CD4-positive, alpha-beta T cell (primary cell): ENCODE measurements around the gene GPR55. TPM values are rescaled to one million over a fixed set of nuclear protein-coding genes. Genes with fewer than 3 reads are reported as not detected.

Source experiments
- ATAC-seq: fragments of 200-7000 bp; cut with Tn5 transposase; one replicate; pipeline ENCODE4 v1.10.0; 2022; ENCODE audit warnings: mild to moderate bottlenecking; ENCODE audit not compliant: poor library complexity
- CTCF ChIA-PET: fragments of 350-600 bp; sonication (Branson Sonifier 250); formaldehyde crosslinking; loops from one replicate; lab custom pipeline; 2021; ENCODE audit warnings: antibody characterized with exemption, inconsistent platforms; lab: Charles Lee
- POLR2A ChIA-PET: fragments of 350-600 bp; sonication (Branson Sonifier 250); formaldehyde crosslinking; loops from one replicate; lab custom pipeline; 2021; ENCODE audit warnings: antibody characterized with exemption, inconsistent platforms; lab: Charles Lee
- DNase-seq, 14 experiments: peaks; one replicate each; pipeline ENCODE4 v3.0.0-alpha.2; 2013 to 2020; ENCODE audit warnings: mixed read lengths in 2 of 14
- H3K27ac ChIP-seq, 2 donors: one replicate each; pipeline versions ENCODE4 v1.5.1 to v1.7.0; 2013; ENCODE audit warnings: low read length in 2 of 2, low read depth in 1 of 2, mild to moderate bottlenecking in 1 of 2
- H3K27me3 ChIP-seq, 2 experiments: 1 replicate in 1 of 2; 2 replicates in 1 of 2; pipeline versions ENCODE4 v1.6.1 to v1.7.0; 2013; ENCODE audit warnings: low read length in 2 of 2, control low read depth in 1 of 2, mild to moderate bottlenecking in 1 of 2, moderate library complexity in 1 of 2; ENCODE audit not compliant: insufficient read depth in 2 of 2, control insufficient read depth in 1 of 2
- H3K36me3 ChIP-seq: one replicate; pipeline ENCODE4 v1.6.1; 2013; ENCODE audit warnings: low read length, control low read depth; ENCODE audit not compliant: insufficient read depth
- H3K4me1 ChIP-seq: one replicate; pipeline ENCODE4 v1.6.1; 2013; ENCODE audit warnings: low read length, control low read depth; ENCODE audit not compliant: insufficient read depth
- H3K4me3 ChIP-seq: one replicate; pipeline ENCODE4 v1.5.1; 2013; ENCODE audit warnings: mild to moderate bottlenecking, low read length, moderate library complexity
- H3K9me3 ChIP-seq, 2 experiments: 1 replicate in 1 of 2; 2 replicates in 1 of 2; pipeline versions ENCODE4 v1.6.1 to v1.7.0; 2013; ENCODE audit warnings: low read length in 2 of 2, mild to moderate bottlenecking in 2 of 2, control low read depth in 1 of 2, moderate library complexity in 1 of 2; ENCODE audit not compliant: control insufficient read depth in 1 of 2, insufficient read depth in 1 of 2
- H3K27ac Mint-ChIP-seq: one replicate; pipeline ENCODE4 v1.8.0; 2020; ENCODE audit warnings: mixed read lengths
- H3K27me3 Mint-ChIP-seq: one replicate; pipeline ENCODE4 v1.8.0; 2021; ENCODE audit warnings: mixed read lengths
- H3K36me3 Mint-ChIP-seq: one replicate; pipeline ENCODE4 v1.8.0; 2021; ENCODE audit warnings: low read depth, mixed read lengths
- H3K4me1 Mint-ChIP-seq: one replicate; pipeline ENCODE4 v1.8.0; 2021; ENCODE audit warnings: low read depth, mixed read lengths
- H3K4me3 Mint-ChIP-seq: one replicate; pipeline ENCODE4 v1.8.0; 2020; ENCODE audit warnings: mild to moderate bottlenecking, mixed read lengths
- H3K9me3 Mint-ChIP-seq: one replicate; pipeline ENCODE4 v1.8.0; 2020; ENCODE audit warnings: mixed read lengths
- intact Hi-C, 2 experiments: fragments of 100-400 bp; cut with DNase I in 1 of 2; cut with micrococcal nuclease in 1 of 2; formaldehyde crosslinking; loops; one replicate each; pipeline versions ENCODE4 v1.15.1 to v1.9.0; 2023 to 2025; cut with DNase I, micrococcal nuclease
- total RNA-seq, 174 experiments: library from RNA in 2 of 174; stranded (reverse) in 2 of 174; gene quantifications; one replicate each; pipeline ENCODE4 v1.2.3 and lab custom pipeline; 2021 to 2026
- TF ChIP-seq, protein P1 (sequence below): fragments of 200-600 bp; IDR thresholded peaks from one replicate; pipeline ENCODE4 v1.8.0; 2022; ENCODE audit warnings: antibody characterized with exemption, mild to moderate bottlenecking

Gene GPR55
- total RNA-seq, 2 experiments from 2014 or later: 2.9 to 3.8 TPM

DNA sequence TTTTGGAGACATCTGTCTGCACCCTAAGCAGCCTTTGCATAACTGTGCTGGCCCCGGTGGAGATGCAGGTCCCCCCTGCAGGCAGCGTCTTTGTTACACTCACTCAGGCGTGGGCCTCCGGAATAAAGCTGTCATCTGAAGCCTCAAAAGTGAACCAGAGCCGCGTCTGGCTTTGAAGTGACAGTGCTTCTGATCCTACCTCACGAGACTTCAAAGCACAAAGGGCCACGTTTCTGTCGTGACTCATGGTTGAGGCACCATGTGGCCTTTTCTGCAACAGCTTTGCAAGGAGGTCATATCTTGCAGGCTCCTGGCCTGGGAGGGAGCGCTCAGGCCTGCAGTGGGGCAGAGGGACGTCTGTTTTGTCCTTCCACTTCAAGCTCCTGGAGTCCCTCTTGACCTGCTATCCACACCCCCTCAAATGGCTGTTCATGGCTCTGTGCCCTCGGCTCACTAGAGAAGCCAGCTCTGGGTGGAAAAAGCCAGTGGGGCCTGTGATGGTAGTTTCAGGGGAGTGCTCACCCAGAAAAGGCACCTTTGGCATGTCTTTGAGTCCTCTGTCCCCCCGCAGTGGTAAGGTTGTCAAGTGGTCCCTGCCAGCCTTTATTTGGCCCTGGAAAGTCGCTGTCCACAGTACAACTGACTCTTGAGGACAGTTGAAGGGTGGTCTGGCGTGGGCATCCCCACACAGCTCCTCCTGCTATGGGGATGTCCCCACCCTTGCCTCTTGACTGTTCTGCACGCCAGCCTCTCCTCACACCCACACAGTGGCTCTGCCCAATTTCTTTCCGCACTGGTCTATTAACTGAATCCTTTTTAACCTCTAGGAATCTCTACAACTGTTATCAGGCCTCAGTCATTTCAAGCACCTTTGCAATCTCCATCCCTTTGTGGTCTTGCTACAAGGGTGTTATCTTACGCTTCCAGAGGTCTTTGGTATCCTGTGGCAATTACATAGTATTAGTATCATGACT lies 19.3 kb downstream of the GPR55 start:
- Mint-ChIP-seq H3K9me3 (no peaks in the 10 kb centered on the region), H3K36me3 (peaks cover 15% of the 10 kb centered on the region), H3K27ac (peak overlapping the region; percentile 84), H3K4me3 (peak overlapping the region; percentile 38), H3K27me3 (no peaks in the 10 kb centered on the region), H3K4me1 (peaks cover 43% of the 10 kb centered on the region)
- intact Hi-C loops: loop anchor here (2.0 to 10.0 kb wide), 3 partner anchors 41 to 149 kb away; partner anchors contain the start of genes ITM2C (in 1 of the 2) and PSMD1 (in 1 of the 2)
- Histone ChIP-seq H3K36me3 (peaks cover 19% of the 10 kb centered on the region), H3K4me1 (peaks cover 38% of the 10 kb centered on the region), H3K4me3 (no peak overlapping the region), H3K27ac (no peak overlapping the region), H3K27me3 (no peaks in the 10 kb centered on the region), H3K9me3 (no peaks in the 10 kb centered on the region)
- ChIA-PET POLR2A (interaction anchor here (1.0 to 1.2 kb wide), 2 partner anchors 11 to 39 kb away, joined by 3 to 4 read pairs; no protein-coding TSS in a partner anchor), CTCF (interaction anchor here (0.5 to 2.9 kb wide), 4 partner anchors 39 to 546 kb away, joined by 3 to 9 read pairs (median 4); no protein-coding TSS in a partner anchor)
- peak; percentile 49 to 85 (median 76) for DNase-seq
- peak; percentile 94 for ATAC-seq
- TF ChIP-seq, protein P1, sequence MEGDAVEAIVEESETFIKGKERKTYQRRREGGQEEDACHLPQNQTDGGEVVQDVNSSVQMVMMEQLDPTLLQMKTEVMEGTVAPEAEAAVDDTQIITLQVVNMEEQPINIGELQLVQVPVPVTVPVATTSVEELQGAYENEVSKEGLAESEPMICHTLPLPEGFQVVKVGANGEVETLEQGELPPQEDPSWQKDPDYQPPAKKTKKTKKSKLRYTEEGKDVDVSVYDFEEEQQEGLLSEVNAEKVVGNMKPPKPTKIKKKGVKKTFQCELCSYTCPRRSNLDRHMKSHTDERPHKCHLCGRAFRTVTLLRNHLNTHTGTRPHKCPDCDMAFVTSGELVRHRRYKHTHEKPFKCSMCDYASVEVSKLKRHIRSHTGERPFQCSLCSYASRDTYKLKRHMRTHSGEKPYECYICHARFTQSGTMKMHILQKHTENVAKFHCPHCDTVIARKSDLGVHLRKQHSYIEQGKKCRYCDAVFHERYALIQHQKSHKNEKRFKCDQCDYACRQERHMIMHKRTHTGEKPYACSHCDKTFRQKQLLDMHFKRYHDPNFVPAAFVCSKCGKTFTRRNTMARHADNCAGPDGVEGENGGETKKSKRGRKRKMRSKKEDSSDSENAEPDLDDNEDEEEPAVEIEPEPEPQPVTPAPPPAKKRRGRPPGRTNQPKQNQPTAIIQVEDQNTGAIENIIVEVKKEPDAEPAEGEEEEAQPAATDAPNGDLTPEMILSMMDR: no peak

DNA sequence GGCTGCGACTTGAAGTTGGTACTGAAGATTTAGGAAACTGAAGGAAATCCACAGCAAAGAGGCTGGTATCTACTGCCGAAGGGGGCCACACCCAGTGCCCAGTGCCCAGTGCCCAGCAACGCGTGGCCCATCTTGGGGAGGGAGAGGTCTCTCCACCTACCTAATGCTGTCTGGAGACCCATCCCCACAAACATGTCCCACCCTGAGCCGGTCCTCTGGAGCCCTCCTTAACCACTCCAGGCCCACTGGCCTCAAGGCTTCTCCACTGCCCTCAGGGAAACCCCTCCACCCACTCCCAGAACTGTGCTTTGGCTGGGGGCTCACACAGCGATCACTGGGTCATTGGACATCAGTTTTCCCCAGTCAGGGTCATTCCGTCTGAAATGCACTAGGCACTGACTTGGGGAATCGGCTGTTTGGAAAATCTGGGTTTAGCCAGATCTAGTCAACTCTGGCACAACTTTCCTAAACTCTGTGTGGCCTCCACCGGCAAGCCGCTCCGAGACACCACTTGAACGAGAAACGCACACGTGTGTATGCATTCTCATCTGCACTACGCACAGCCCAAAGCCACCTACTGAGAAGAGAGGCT lies 20.1 kb downstream of the GPR55 start:
- TF ChIP-seq, protein P1: no peak
- Mint-ChIP-seq H3K4me3 (peak overlapping the region; percentile 38), H3K4me1 (peaks cover 43% of the 10 kb centered on the region), H3K9me3 (no peaks in the 10 kb centered on the region), H3K27me3 (no peaks in the 10 kb centered on the region), H3K36me3 (peaks cover 7% of the 10 kb centered on the region), H3K27ac (peak overlapping the region; percentile 84)
- ChIA-PET POLR2A (interaction anchor here (1.0 to 1.2 kb wide), 2 partner anchors 12 to 38 kb away, joined by 3 to 4 read pairs; no protein-coding TSS in a partner anchor), CTCF (interaction anchor here (0.8 to 2.9 kb wide), 4 partner anchors 38 to 82 kb away, joined by 3 to 9 read pairs (median 4); no protein-coding TSS in a partner anchor)
- Histone ChIP-seq H3K36me3 (peaks cover 11% of the 10 kb centered on the region), H3K27ac (no peak overlapping the region), H3K27me3 (no peaks in the 10 kb centered on the region), H3K4me3 (no peak overlapping the region), H3K9me3 (no peaks in the 10 kb centered on the region), H3K4me1 (peaks cover 38% of the 10 kb centered on the region)
- ATAC-seq: no peak
- DNase-seq: peak in 1 of 14 experiments; percentile 27
- intact Hi-C loops: loop anchor here (2.0 to 10.0 kb wide), 3 partner anchors 40 to 150 kb away; partner anchors contain the start of genes ITM2C (in 1 of the 2) and PSMD1 (in 1 of the 2)
